Measurements from ENCODE around the gene ELF1.
"Not testable (repeated sequence)": the region's sequence is repeated elsewhere in the genome, so short reads cannot be mapped to it uniquely, and the experiment has no call there.

ELF1 gene

DNA sequence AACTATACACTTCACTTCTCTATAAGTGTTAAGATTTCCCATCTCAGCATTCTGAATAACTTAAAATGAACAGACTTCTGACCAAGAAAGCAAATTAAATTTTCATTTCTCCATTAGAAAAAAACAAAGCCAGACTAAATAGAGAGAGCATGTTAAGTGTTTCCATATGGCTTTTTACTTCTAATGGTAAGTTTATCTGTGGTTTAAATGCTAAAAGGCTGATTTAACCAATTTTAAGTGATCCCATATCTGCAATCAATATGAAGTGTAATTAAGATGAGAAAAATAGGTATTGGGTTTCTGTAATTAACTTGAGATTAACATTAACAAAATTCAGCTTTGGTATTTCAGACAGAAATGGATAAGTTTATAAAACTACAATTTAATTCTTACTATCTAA lies 107.8 kb downstream of the ELF1 start:
- Histone ChIP-seq H3K9ac (ENCODE audit: low read length) (no peak overlapping the region), H3K9me2 (ENCODE audit: low read depth, low read length) (no peaks in the 10 kb centered on the region), H3K4me2 (ENCODE audit: low read length) (no peak overlapping the region), H3K36me3 (ENCODE audit: insufficient read depth, low read length) (no peaks in the 10 kb centered on the region), H3K79me2 (ENCODE audit: insufficient read depth, low read length) (no peaks in the 10 kb centered on the region), H3K4me3 (ENCODE audit: low read depth, low read length, poor library complexity, severe bottlenecking) (no peak overlapping the region), H3K9me3 (ENCODE audit: low read length) (no peaks in the 10 kb centered on the region), H3K4me1 (ENCODE audit: insufficient read depth, low read length, severe bottlenecking) (no peaks in the 10 kb centered on the region), H3F3A (ENCODE audit: insufficient read depth, low read length) (no peaks in the 10 kb centered on the region), H3K27ac (ENCODE audit: low read depth, low read length, poor library complexity, severe bottlenecking) (no peak overlapping the region), H4K20me1 (ENCODE audit: insufficient read depth, low read length) (no peaks in the 10 kb centered on the region), H3K27me3 (ENCODE audit: insufficient read depth, low read length) (no peaks in the 10 kb centered on the region), H2AFZ (ENCODE audit: low read length) (no peak overlapping the region)
- TF ChIP-seq CTCF (IDR thresholded peaks at IDR 0.05; ENCODE audit: low read length) = no peak
- TF ChIP-seq EZH2 (IDR thresholded peaks at IDR 0.05; ENCODE audit: borderline replicate concordance, low read length) = no peak

DNA sequence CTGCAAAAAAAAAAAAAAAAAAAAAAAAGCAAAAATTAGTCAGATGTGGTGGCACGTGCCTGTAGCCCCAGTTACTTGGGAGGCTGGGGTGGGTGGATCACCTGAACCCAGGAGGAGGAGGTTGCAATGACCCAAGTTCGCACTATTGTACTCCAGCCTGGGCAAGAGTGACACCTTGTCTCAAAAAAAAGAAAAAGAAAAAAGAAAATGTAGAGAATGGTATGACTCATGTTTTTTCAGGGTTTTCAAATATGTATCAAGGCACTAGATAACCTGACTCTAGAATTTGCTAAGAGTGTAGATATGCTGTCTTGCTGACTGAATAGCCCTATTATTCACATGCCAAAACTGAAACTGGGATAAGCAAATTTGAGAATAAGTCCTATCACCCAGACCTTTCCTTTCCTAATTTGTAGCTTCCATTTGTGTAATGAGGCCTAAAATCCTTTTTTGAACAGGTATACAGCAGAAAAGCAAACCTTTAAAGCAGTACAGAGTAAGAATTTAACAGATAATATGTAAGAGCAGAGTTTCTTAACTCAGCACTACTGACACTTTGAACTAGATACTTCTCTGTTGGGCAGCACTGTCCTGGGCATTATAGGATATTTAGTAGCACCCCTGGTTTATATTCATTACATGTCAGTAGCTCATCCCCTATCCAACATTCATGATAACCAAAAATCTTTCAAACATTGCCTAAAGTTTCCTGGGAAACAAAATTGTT lies 108.6 kb downstream of the ELF1 start:
- no peaks in the 10 kb centered on the region for H3K79me2 ChIP-seq (ENCODE audit: insufficient read depth, low read length)
- H2AFZ ChIP-seq (ENCODE audit: low read length) = no peak overlapping the region
- no peak overlapping the region for H3K27ac ChIP-seq (ENCODE audit: low read depth, low read length, poor library complexity, severe bottlenecking)
- no peaks in the 10 kb centered on the region for H4K20me1 ChIP-seq (ENCODE audit: insufficient read depth, low read length)
- H3K9me2 ChIP-seq (ENCODE audit: low read depth, low read length) = no peaks in the 10 kb centered on the region
- H3F3A ChIP-seq (ENCODE audit: insufficient read depth, low read length) = no peaks in the 10 kb centered on the region
- no peaks in the 10 kb centered on the region for H3K4me1 ChIP-seq (ENCODE audit: insufficient read depth, low read length, severe bottlenecking)
- no peak overlapping the region for H3K4me3 ChIP-seq (ENCODE audit: low read depth, low read length, poor library complexity, severe bottlenecking)
- no peaks in the 10 kb centered on the region for H3K36me3 ChIP-seq (ENCODE audit: insufficient read depth, low read length)
- H3K9me3 ChIP-seq (ENCODE audit: low read length) = no peaks in the 10 kb centered on the region
- H3K27me3 ChIP-seq (ENCODE audit: insufficient read depth, low read length) = no peaks in the 10 kb centered on the region
- no peak for TF ChIP-seq EZH2 (IDR thresholded peaks at IDR 0.05; ENCODE audit: borderline replicate concordance, low read length)
- TF ChIP-seq CTCF (IDR thresholded peaks at IDR 0.05; ENCODE audit: low read length) = no peak
- H3K9ac ChIP-seq (ENCODE audit: low read length) = no peak overlapping the region
- no peak overlapping the region for H3K4me2 ChIP-seq (ENCODE audit: low read length)

GRCh38 chr13:40909541-40910200 lies 109.4 kb downstream of the ELF1 start:
- not testable (repeated sequence) for H3K9ac ChIP-seq (ENCODE audit: low read length); H3K4me1 ChIP-seq (ENCODE audit: insufficient read depth, low read length, severe bottlenecking); H3K9me2 ChIP-seq (ENCODE audit: low read depth, low read length); H3K4me2 ChIP-seq (ENCODE audit: low read length); H4K20me1 ChIP-seq (ENCODE audit: insufficient read depth, low read length); H3K36me3 ChIP-seq (ENCODE audit: insufficient read depth, low read length); H3F3A ChIP-seq (ENCODE audit: insufficient read depth, low read length); H3K79me2 ChIP-seq (ENCODE audit: insufficient read depth, low read length); H2AFZ ChIP-seq (ENCODE audit: low read length); H3K9me3 ChIP-seq (ENCODE audit: low read length); H3K27me3 ChIP-seq (ENCODE audit: insufficient read depth, low read length); H3K27ac ChIP-seq (ENCODE audit: low read depth, low read length, poor library complexity, severe bottlenecking); H3K4me3 ChIP-seq (ENCODE audit: low read depth, low read length, poor library complexity, severe bottlenecking)

DNA sequence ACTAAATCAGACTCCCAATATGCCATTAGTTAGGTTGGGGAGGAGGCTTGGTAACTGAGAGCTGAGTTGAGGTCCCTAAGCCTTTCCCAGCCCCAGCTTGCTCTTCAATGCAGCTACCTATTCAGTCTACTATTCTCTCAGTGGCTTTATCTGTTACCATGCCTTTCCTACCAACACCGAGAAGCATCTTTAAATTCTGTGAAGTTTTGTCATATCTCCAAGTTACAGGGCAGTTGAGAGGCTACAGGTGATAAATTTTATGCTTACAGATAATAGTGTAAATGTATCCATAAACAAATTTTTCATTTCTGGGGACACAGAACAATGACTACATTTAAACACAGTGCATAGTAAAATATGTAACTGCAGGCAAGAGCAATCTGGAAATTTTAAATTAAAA lies 110.6 kb downstream of the ELF1 start:
- Histone ChIP-seq H4K20me1 (ENCODE audit: insufficient read depth, low read length) (no peaks in the 10 kb centered on the region), H2AFZ (ENCODE audit: low read length) (no peak overlapping the region), H3K9me2 (ENCODE audit: low read depth, low read length) (no peaks in the 10 kb centered on the region), H3K27me3 (ENCODE audit: insufficient read depth, low read length) (no peaks in the 10 kb centered on the region), H3K9me3 (ENCODE audit: low read length) (no peaks in the 10 kb centered on the region), H3K9ac (ENCODE audit: low read length) (no peak overlapping the region), H3K4me1 (ENCODE audit: insufficient read depth, low read length, severe bottlenecking) (no peaks in the 10 kb centered on the region), H3K27ac (ENCODE audit: low read depth, low read length, poor library complexity, severe bottlenecking) (no peak overlapping the region), H3K4me3 (ENCODE audit: low read depth, low read length, poor library complexity, severe bottlenecking) (no peak overlapping the region), H3F3A (ENCODE audit: insufficient read depth, low read length) (no peaks in the 10 kb centered on the region), H3K4me2 (ENCODE audit: low read length) (no peak overlapping the region), H3K79me2 (ENCODE audit: insufficient read depth, low read length) (no peaks in the 10 kb centered on the region), H3K36me3 (ENCODE audit: insufficient read depth, low read length) (no peaks in the 10 kb centered on the region)
- TF ChIP-seq EZH2 (IDR thresholded peaks at IDR 0.05; ENCODE audit: borderline replicate concordance, low read length) = no peak
- TF ChIP-seq CTCF (IDR thresholded peaks at IDR 0.05; ENCODE audit: low read length) = no peak

GRCh38 chr13:40901032-40901431 lies 118.1 kb downstream of the ELF1 start:
- H3K27ac ChIP-seq (ENCODE audit: low read depth, low read length, poor library complexity, severe bottlenecking); H3K9me2 ChIP-seq (ENCODE audit: low read depth, low read length); H3K9me3 ChIP-seq (ENCODE audit: low read length); H3K79me2 ChIP-seq (ENCODE audit: insufficient read depth, low read length); H3F3A ChIP-seq (ENCODE audit: insufficient read depth, low read length); H2AFZ ChIP-seq (ENCODE audit: low read length); H3K9ac ChIP-seq (ENCODE audit: low read length); H3K4me1 ChIP-seq (ENCODE audit: insufficient read depth, low read length, severe bottlenecking); H3K4me2 ChIP-seq (ENCODE audit: low read length); H3K4me3 ChIP-seq (ENCODE audit: low read depth, low read length, poor library complexity, severe bottlenecking); H3K27me3 ChIP-seq (ENCODE audit: insufficient read depth, low read length); H3K36me3 ChIP-seq (ENCODE audit: insufficient read depth, low read length); H4K20me1 ChIP-seq (ENCODE audit: insufficient read depth, low read length): not testable (repeated sequence)

All from OCI-LY1 (cell line).